Measurements from ENCODE around the gene CFAP97D2. TPM values are rescaled to one million over a fixed set of nuclear protein-coding genes. Genes with fewer than 3 reads are reported as not detected.
"Not testable (repeated sequence)": the region's sequence is repeated elsewhere in the genome, so short reads cannot be mapped to it uniquely, and the experiment has no call there.

Gene CFAP97D2
- total RNA-seq, 5 donors from 2014 or later (not counting 1 experiment from before 2014, with no cell fraction given) = 0.92 to 4.5 (median 2.6) TPM

- no peaks in the 10 kb centered on the region for H3K27me3 Mint-ChIP-seq
- no peaks in the 10 kb centered on the region for H3K4me1 ChIP-seq (ENCODE audit: control insufficient read depth in 1 of 2, extremely low read depth in 1 of 2, insufficient read depth in 2 of 2, low read length in 2 of 2)
- ChIA-PET CTCF (interaction anchor here in 1 of 2 donors (0.6 kb wide), 1 partner anchor 35 kb away, joined by 3 read pairs; no protein-coding TSS in a partner anchor), POLR2A (interaction anchor here in 1 of 2 donors (0.7 kb wide), 2 partner anchors 23 to 113 kb away, joined by 4 to 5 read pairs; no protein-coding TSS in a partner anchor)
- no peaks in the 10 kb centered on the region for H3K9me3 ChIP-seq
- H3K27me3 ChIP-seq (replicated peaks in 1 of 2; ENCODE audit: control insufficient read depth in 2 of 2, extremely low read depth in 1 of 2, insufficient read depth in 2 of 2, low read length in 1 of 2) = no peaks in the 10 kb centered on the region
- H3K4me3 Mint-ChIP-seq = no peak overlapping the region
- ATAC-seq (replicated peaks in 1 of 4) (no peak), DNase-seq (peak in 2 of 35 experiments; percentile 28 to 39)
- WGBS (ENCODE audit: insufficient coverage) = no CpG with 5 or more reads among the region's 5 CpGs
- H3K36me3 ChIP-seq (ENCODE audit: control insufficient read depth in 2 of 2, extremely low read depth in 1 of 2, insufficient read depth in 1 of 2, low read length in 1 of 2) = peaks cover 8 to 93% of the 10 kb centered on the region in 2 donors
- peaks cover 68% of the 10 kb centered on the region for H3K36me3 Mint-ChIP-seq
- H3K9me3 Mint-ChIP-seq = no peaks in the 10 kb centered on the region
- peaks cover 0 to 18% (median 8%) of the 10 kb centered on the region in 3 donors for H3K4me1 Mint-ChIP-seq
- H3K4me3 ChIP-seq (ENCODE audit: control insufficient read depth in 1 of 2, extremely low read depth in 1 of 2, low read length in 1 of 2) = no peak overlapping the region
- no peak overlapping the region for H3K27ac Mint-ChIP-seq
- H3K27ac ChIP-seq (ENCODE audit: low read length) = no peak overlapping the region
Observed at GRCh38 chr13:114244637-114245036, 65.6 kb downstream of the CFAP97D2 start.

GRCh38 chr13:114248011-114248410 lies 69.0 kb downstream of the CFAP97D2 start:
- H3K27me3 Mint-ChIP-seq = no peaks in the 10 kb centered on the region
- no peaks in the 10 kb centered on the region for H3K4me1 ChIP-seq (ENCODE audit: control insufficient read depth in 1 of 2, extremely low read depth in 1 of 2, insufficient read depth in 2 of 2, low read length in 2 of 2)
- H3K9me3 Mint-ChIP-seq = no peaks in the 10 kb centered on the region
- no peak overlapping the region for H3K27ac Mint-ChIP-seq
- peaks cover 0 to 10% (median 8%) of the 10 kb centered on the region in 3 donors for H3K4me1 Mint-ChIP-seq
- H3K9me3 ChIP-seq = no peaks in the 10 kb centered on the region
- CTCF ChIA-PET = no interaction called here
- no peaks in the 10 kb centered on the region for H3K27me3 ChIP-seq (replicated peaks in 1 of 2; ENCODE audit: control insufficient read depth in 2 of 2, extremely low read depth in 1 of 2, insufficient read depth in 2 of 2, low read length in 1 of 2)
- ATAC-seq (replicated peaks in 1 of 4) (no peak), DNase-seq (no peak)
- POLR2A ChIA-PET = no interaction called here
- peaks cover 60% of the 10 kb centered on the region for H3K36me3 Mint-ChIP-seq
- H3K4me3 ChIP-seq (ENCODE audit: control insufficient read depth in 1 of 2, extremely low read depth in 1 of 2, low read length in 1 of 2) = no peak overlapping the region
- H3K4me3 Mint-ChIP-seq = no peak overlapping the region
- H3K36me3 ChIP-seq (ENCODE audit: control insufficient read depth in 2 of 2, extremely low read depth in 1 of 2, insufficient read depth in 1 of 2, low read length in 1 of 2) = peaks cover 5 to 94% of the 10 kb centered on the region in 2 donors
- no CpG with 5 or more reads among the region's 3 CpGs for WGBS (ENCODE audit: insufficient coverage)
- no peak overlapping the region for H3K27ac ChIP-seq (ENCODE audit: low read length)

DNA sequence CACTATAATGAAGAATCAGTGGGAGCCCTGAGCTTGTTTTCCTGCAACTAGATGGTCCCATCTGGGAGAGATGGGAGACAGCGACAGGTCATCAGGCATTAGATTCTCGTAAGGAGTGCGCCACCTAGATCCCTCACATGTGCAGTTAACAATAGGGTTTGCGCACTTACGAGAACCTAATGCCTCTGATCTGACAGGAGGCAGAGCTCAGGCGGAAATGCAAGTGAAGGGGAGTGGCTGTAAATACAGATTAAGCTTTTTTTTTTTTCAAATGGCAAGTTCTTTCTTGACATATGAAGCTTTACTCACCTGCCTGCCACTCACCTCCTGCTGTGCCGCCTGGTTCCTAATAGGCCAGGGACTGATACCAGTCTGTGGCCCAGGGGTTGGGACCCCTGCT lies 70.0 kb downstream of the CFAP97D2 start:
- Histone ChIP-seq H3K36me3 (ENCODE audit: control insufficient read depth in 2 of 2, extremely low read depth in 1 of 2, insufficient read depth in 1 of 2, low read length in 1 of 2) (peaks cover 5 to 89% of the 10 kb centered on the region in 2 donors), H3K4me3 (ENCODE audit: control insufficient read depth in 1 of 2, extremely low read depth in 1 of 2, low read length in 1 of 2) (no peak overlapping the region), H3K9me3 (no peaks in the 10 kb centered on the region), H3K27me3 (replicated peaks in 1 of 2; ENCODE audit: control insufficient read depth in 2 of 2, extremely low read depth in 1 of 2, insufficient read depth in 2 of 2, low read length in 1 of 2) (no peaks in the 10 kb centered on the region), H3K4me1 (ENCODE audit: control insufficient read depth in 1 of 2, extremely low read depth in 1 of 2, insufficient read depth in 2 of 2, low read length in 2 of 2) (no peaks in the 10 kb centered on the region), H3K27ac (ENCODE audit: low read length) (no peak overlapping the region)
- ATAC-seq (replicated peaks in 1 of 4) = no peak
- no peaks in the 10 kb centered on the region for H3K9me3 Mint-ChIP-seq
- H3K27me3 Mint-ChIP-seq = no peaks in the 10 kb centered on the region
- CTCF ChIA-PET = no interaction called here
- H3K4me1 Mint-ChIP-seq = peaks cover 0 to 9% (median 5%) of the 10 kb centered on the region in 3 donors
- 98% methylated on average over 5 of the region's 7 CpGs for WGBS (ENCODE audit: insufficient coverage)
- no peak for DNase-seq
- H3K4me3 Mint-ChIP-seq = no peak overlapping the region
- no peak overlapping the region for H3K27ac Mint-ChIP-seq
- H3K36me3 Mint-ChIP-seq = peaks cover 57% of the 10 kb centered on the region
- POLR2A ChIA-PET = no interaction called here

GRCh38 chr13:114251639-114252440 lies 72.8 kb downstream of the CFAP97D2 start:
- CTCF ChIA-PET; H3K4me1 ChIP-seq (ENCODE audit: control insufficient read depth in 1 of 2, extremely low read depth in 1 of 2, insufficient read depth in 2 of 2, low read length in 2 of 2); H3K27me3 ChIP-seq (replicated peaks in 1 of 2; ENCODE audit: control insufficient read depth in 2 of 2, extremely low read depth in 1 of 2, insufficient read depth in 2 of 2, low read length in 1 of 2); H3K4me1 Mint-ChIP-seq; H3K4me3 Mint-ChIP-seq; H3K9me3 Mint-ChIP-seq; DNase-seq; H3K9me3 ChIP-seq; H3K27ac Mint-ChIP-seq; H3K27ac ChIP-seq (ENCODE audit: low read length); H3K4me3 ChIP-seq (ENCODE audit: control insufficient read depth in 1 of 2, extremely low read depth in 1 of 2, low read length in 1 of 2); ATAC-seq (replicated peaks in 1 of 4); POLR2A ChIA-PET; H3K27me3 Mint-ChIP-seq: not testable (repeated sequence)
- peaks cover 13 to 87% of the 10 kb centered on the region in 2 donors for H3K36me3 ChIP-seq (ENCODE audit: control insufficient read depth in 2 of 2, extremely low read depth in 1 of 2, insufficient read depth in 1 of 2, low read length in 1 of 2)
- WGBS (ENCODE audit: insufficient coverage) = no CpG with 5 or more reads among the region's 1 CpG
- peaks cover 56% of the 10 kb centered on the region for H3K36me3 Mint-ChIP-seq

- H3K4me3 Mint-ChIP-seq = no peak overlapping the region
- Histone ChIP-seq H3K9me3 (no peaks in the 10 kb centered on the region), H3K4me3 (ENCODE audit: control insufficient read depth in 1 of 2, extremely low read depth in 1 of 2, low read length in 1 of 2) (no peak overlapping the region), H3K36me3 (ENCODE audit: control insufficient read depth in 2 of 2, extremely low read depth in 1 of 2, insufficient read depth in 1 of 2, low read length in 1 of 2) (peaks cover 8 to 79% of the 10 kb centered on the region in 2 donors), H3K27me3 (replicated peaks in 1 of 2; ENCODE audit: control insufficient read depth in 2 of 2, extremely low read depth in 1 of 2, insufficient read depth in 2 of 2, low read length in 1 of 2) (no peaks in the 10 kb centered on the region), H3K27ac (ENCODE audit: low read length) (no peak overlapping the region), H3K4me1 (ENCODE audit: control insufficient read depth in 1 of 2, extremely low read depth in 1 of 2, insufficient read depth in 2 of 2, low read length in 2 of 2) (peaks cover 0 to 5% of the 10 kb centered on the region in 2 experiments)
- 100% methylated on average over 1 of the region's 1 CpG for WGBS (ENCODE audit: insufficient coverage)
- peaks cover 61% of the 10 kb centered on the region for H3K36me3 Mint-ChIP-seq
- DNase-seq (no peak), ATAC-seq (replicated peaks in 1 of 4) (no peak)
- no peaks in the 10 kb centered on the region for H3K9me3 Mint-ChIP-seq
- ChIA-PET POLR2A (no interaction called here), CTCF (no interaction called here)
- H3K27ac Mint-ChIP-seq = peak overlapping the region; percentile 0 to 5
- H3K4me1 Mint-ChIP-seq = peaks cover 10 to 22% (median 20%) of the 10 kb centered on the region in 3 donors
- H3K27me3 Mint-ChIP-seq = no peaks in the 10 kb centered on the region
Observed at GRCh38 chr13:114256547-114256946, 77.5 kb downstream of the CFAP97D2 start.

- CTCF ChIA-PET = no interaction called here
Observed at GRCh38 chr13:114257014-114257413, 78.0 kb downstream of the CFAP97D2 start.

More at GRCh38 chr13:114257014-114257413, 78.0 kb downstream of the CFAP97D2 start:
- WGBS (ENCODE audit: insufficient coverage) = 100% methylated on average over 3 of the region's 4 CpGs
- Histone ChIP-seq H3K9me3 (no peaks in the 10 kb centered on the region), H3K4me3 (ENCODE audit: control insufficient read depth in 1 of 2, extremely low read depth in 1 of 2, low read length in 1 of 2) (no peak overlapping the region), H3K36me3 (ENCODE audit: control insufficient read depth in 2 of 2, extremely low read depth in 1 of 2, insufficient read depth in 1 of 2, low read length in 1 of 2) (peaks cover 8 to 75% of the 10 kb centered on the region in 2 donors), H3K27me3 (replicated peaks in 1 of 2; ENCODE audit: control insufficient read depth in 2 of 2, extremely low read depth in 1 of 2, insufficient read depth in 2 of 2, low read length in 1 of 2) (no peaks in the 10 kb centered on the region), H3K4me1 (ENCODE audit: control insufficient read depth in 1 of 2, extremely low read depth in 1 of 2, insufficient read depth in 2 of 2, low read length in 2 of 2) (peaks cover 0 to 6% of the 10 kb centered on the region in 2 experiments), H3K27ac (ENCODE audit: low read length) (no peak overlapping the region)
- no peak overlapping the region for H3K4me3 Mint-ChIP-seq
- H3K9me3 Mint-ChIP-seq = no peaks in the 10 kb centered on the region
- POLR2A ChIA-PET = no interaction called here
- H3K27ac Mint-ChIP-seq = peak overlapping the region in 1 of 2 donors; percentile 36
- ATAC-seq (replicated peaks in 1 of 4) (no peak), DNase-seq (no peak)
- no peaks in the 10 kb centered on the region for H3K27me3 Mint-ChIP-seq
- H3K4me1 Mint-ChIP-seq = peaks cover 13 to 25% (median 23%) of the 10 kb centered on the region in 3 donors
- peaks cover 61% of the 10 kb centered on the region for H3K36me3 Mint-ChIP-seq

All from T-cell (primary cell).